GM23338 (cell line): ENCODE data around the gene SIGLEC8. TPM values are rescaled to one million over a fixed set of nuclear protein-coding genes. Genes with fewer than 3 reads are reported as not detected.

ENCODE experiments used
- ATAC-seq: fragments of 200-7000 bp; cut with Tn5 transposase; 3 replicates; pipeline ENCODE4 v1.9.1; 2020
- DNase-seq: peaks from one replicate; pipeline ENCODE4 v3.0.0-alpha.2; 2015; ENCODE audit warnings: low spot score
- H2AFZ ChIP-seq: fragments of 200-600 bp; sonication (generic); 2 replicates; pipeline ENCODE4 v1.8.0; 2016; ENCODE audit warnings: antibody characterized with exemption, mild to moderate bottlenecking, moderate library complexity
- H3F3A ChIP-seq: fragments of 200-600 bp; sonication (generic); replicated peaks from 2 replicates; pipeline ENCODE4 v1.8.0; 2017; ENCODE audit warnings: antibody characterized with exemption, mixed run types, low read depth
- H3K27ac ChIP-seq: fragments of 200-600 bp; sonication (generic); 2 replicates; pipeline ENCODE4 v1.6.1; 2016; ENCODE audit warnings: low read depth
- H3K27me3 ChIP-seq: fragments of 200-600 bp; sonication (generic); 2 replicates; pipeline ENCODE4 v1.8.0; 2016; ENCODE audit warnings: mild to moderate bottlenecking, mixed run types, moderate library complexity; ENCODE audit not compliant: insufficient read depth
- H3K36me3 ChIP-seq: fragments of 200-600 bp; sonication (generic); 2 replicates; pipeline ENCODE4 v1.8.0; 2016; ENCODE audit warnings: mild to moderate bottlenecking; ENCODE audit not compliant: insufficient read depth
- H3K4me1 ChIP-seq: fragments of 200-600 bp; sonication (generic); 2 replicates; pipeline ENCODE4 v1.8.0; 2016; ENCODE audit warnings: mild to moderate bottlenecking, moderate library complexity; ENCODE audit not compliant: insufficient read depth
- H3K4me2 ChIP-seq: fragments of 200-600 bp; sonication (generic); 2 replicates; pipeline ENCODE4 v1.7.1; 2017; ENCODE audit warnings: mixed run types
- H3K4me3 ChIP-seq: fragments of 200-600 bp; sonication (generic); 2 replicates; pipeline ENCODE4 v1.6.1; 2016; ENCODE audit warnings: mixed run types
- H3K79me2 ChIP-seq: fragments of 200-600 bp; sonication (generic); replicated peaks from 2 replicates; pipeline ENCODE4 v1.8.0; 2017; ENCODE audit warnings: mild to moderate bottlenecking; ENCODE audit not compliant: insufficient read depth
- H3K9me2 ChIP-seq: fragments of 200-600 bp; sonication (generic); 2 replicates; pipeline ENCODE4 v1.8.0; 2017; ENCODE audit not compliant: insufficient read depth
- H4K20me1 ChIP-seq: fragments of 200-600 bp; sonication (generic); replicated peaks from 2 replicates; pipeline ENCODE4 v1.8.0; 2017; ENCODE audit warnings: mild to moderate bottlenecking; ENCODE audit not compliant: insufficient read depth
- H3K27ac Mint-ChIP-seq: 2 replicates; pipeline ENCODE4 v1.8.0; 2020; ENCODE audit warnings: inconsistent platforms, mild to moderate bottlenecking, moderate library complexity, mixed read lengths
- H3K27me3 Mint-ChIP-seq: 3 replicates; pipeline ENCODE4 v1.8.0; 2022; ENCODE audit warnings: low read depth, mild to moderate bottlenecking, moderate library complexity, mixed read lengths, inconsistent platforms; ENCODE audit not compliant: insufficient read depth, poor library complexity
- H3K36me3 Mint-ChIP-seq: 3 replicates; pipeline ENCODE4 v1.8.0; 2021; ENCODE audit warnings: low read depth, mild to moderate bottlenecking, inconsistent platforms, moderate library complexity, mixed read lengths
- H3K4me1 Mint-ChIP-seq: 3 replicates; pipeline ENCODE4 v1.8.0; 2020; ENCODE audit warnings: mild to moderate bottlenecking, inconsistent platforms, mixed read lengths
- H3K4me3 Mint-ChIP-seq: 3 replicates; pipeline ENCODE4 v1.8.0; 2021; ENCODE audit warnings: moderate library complexity, mild to moderate bottlenecking, inconsistent platforms, mixed read lengths
- H3K9me3 Mint-ChIP-seq: 3 replicates; pipeline ENCODE4 v1.8.0; 2020; ENCODE audit warnings: moderate library complexity, mild to moderate bottlenecking, inconsistent platforms, mixed read lengths
- ETS1 ChIP-seq: IDR thresholded peaks from 2 replicates; pipeline ENCODE4 v1.6.1; 2016; ENCODE audit warnings: antibody characterized with exemption
- EZH2 ChIP-seq: fragments of 200-600 bp; sonication (generic); IDR thresholded peaks from one replicate; pipeline ENCODE4 v1.8.0; 2017; ENCODE audit warnings: antibody characterized with exemption, mild to moderate bottlenecking, low read depth; ENCODE audit not compliant: unreplicated experiment
- EZH2phosphoT487 ChIP-seq: fragments of 200-600 bp; sonication (generic); IDR thresholded peaks from one replicate; pipeline ENCODE4 v1.8.1; 2018; ENCODE audit warnings: antibody characterized with exemption; ENCODE audit not compliant: unreplicated experiment
- POLR2AphosphoS5 ChIP-seq: IDR thresholded peaks from 2 replicates; pipeline ENCODE4 v1.6.1; 2016; ENCODE audit warnings: antibody characterized with exemption, low read depth
- REST ChIP-seq: IDR thresholded peaks from one replicate; pipeline ENCODE4 v1.6.1; 2018; ENCODE audit warnings: antibody characterized with exemption; ENCODE audit not compliant: unreplicated experiment
- ZNF114 ChIP-seq: fragments of 250-450 bp; sonication (Bioruptor Pico); IDR thresholded peaks from 2 replicates; pipeline ENCODE4 v1.5.0; 2020; ENCODE audit warnings: mild to moderate bottlenecking, moderate library complexity
- ZNF331 ChIP-seq: fragments of 250-450 bp; sonication (Bioruptor Pico); IDR thresholded peaks from 2 replicates; pipeline ENCODE4 v1.5.0; 2020; ENCODE audit warnings: low read depth, mild to moderate bottlenecking, moderate library complexity
- ZNF462 ChIP-seq: fragments of 250-450 bp; sonication (Bioruptor Pico); IDR thresholded peaks from 2 replicates; pipeline ENCODE4 v1.5.0; 2020; ENCODE audit warnings: mild to moderate bottlenecking, moderate library complexity
- polyA plus RNA-seq: library from polyadenylated mRNA; unstranded; fragments of >200 nt; fragmentation: Nextera tagmentation; extraction: Ambion mirVana; gene quantifications from 2 replicates; pipeline ENCODE4 v1.2.1, GENCODE V29; 2016
- total RNA-seq: library from RNA; depleted of rRNA; stranded (reverse); fragments of >200 nt; shearing (Covaris generic); gene quantifications from 2 replicates; pipeline ENCODE4 v1.2.3, GENCODE V29; 2014

Gene SIGLEC8
- total and polyA plus RNA-seq, 2 experiments from 2014 or later = not detected

- no peak for TF ChIP-seq ZNF462 (CRISPR knock-in tag)
- no peak for TF ChIP-seq POLR2AphosphoS5
- TF ChIP-seq REST = no peak
Measured at GRCh38 chr19:51430221-51430620, 28.0 kb downstream of the SIGLEC8 start (continued).

- H3K4me3 Mint-ChIP-seq = no peak overlapping the region
- Histone ChIP-seq H3K79me2 (no peaks in the 10 kb centered on the region), H3K4me3 (no peak overlapping the region), H3K27ac (no peak overlapping the region), H3K36me3 (no peaks in the 10 kb centered on the region), H3K4me1 (no peaks in the 10 kb centered on the region), H3K4me2 (no peak overlapping the region), H3F3A (no peaks in the 10 kb centered on the region), H3K9me2 (no peaks in the 10 kb centered on the region; the same call in 1 of the 2 replicates), H2AFZ (no peak overlapping the region), H4K20me1 (no peaks in the 10 kb centered on the region), H3K27me3 (no peaks in the 10 kb centered on the region)
- no peaks in the 10 kb centered on the region for H3K4me1 Mint-ChIP-seq
- ATAC-seq = no peak
- DNase-seq = no peak
- TF ChIP-seq EZH2phosphoT487 (no peak), ZNF114 (CRISPR knock-in tag) (no peak), ZNF331 (CRISPR knock-in tag) (no peak), EZH2 (no peak), ETS1 (no peak)
- peaks cover 11% of the 10 kb centered on the region for H3K27me3 Mint-ChIP-seq
- H3K27ac Mint-ChIP-seq = no peak overlapping the region
- peaks cover 25% of the 10 kb centered on the region; the same call in 2 of the 3 replicates for H3K9me3 Mint-ChIP-seq
- H3K36me3 Mint-ChIP-seq = no peaks in the 10 kb centered on the region; the same call in 2 of the 3 replicates
Measured at GRCh38 chr19:51427201-51427600, 31.1 kb downstream of the SIGLEC8 start.
